Activated naive CD8-positive, alpha-beta T cell treated with anti-CD3 and anti-CD28 coated beads, Interleukin-2, amount 10 ng/mL, durations not matched to agents 7 days and 5 days (primary cell): Measurements from ENCODE around the gene FAM43B. TPM values are rescaled to one million over a fixed set of nuclear protein-coding genes. Genes with fewer than 3 reads are reported as not detected.

Experiments used
- ATAC-seq: fragments of 150-1000 bp; cut with Tn5 transposase; one replicate; pipeline ENCODE4 v1.10.0; 2021; ENCODE audit warnings: low read depth, moderate library complexity
- POLR2A ChIA-PET: fragments of 350-600 bp; sonication (Branson Sonifier 250); formaldehyde crosslinking; loops from one replicate; lab custom pipeline; 2021; ENCODE audit warnings: antibody characterized with exemption; lab: Charles Lee
- DNase-seq: peaks from one replicate; pipeline ENCODE4 v3.0.0; 2021
- H3K27ac Mint-ChIP-seq: one replicate; pipeline ENCODE4 v1.8.0; 2022; ENCODE audit warnings: mild to moderate bottlenecking, mixed read lengths
- H3K27me3 Mint-ChIP-seq: one replicate; pipeline ENCODE4 v1.8.0; 2022; ENCODE audit warnings: mild to moderate bottlenecking, moderate library complexity, mixed read lengths
- H3K36me3 Mint-ChIP-seq: one replicate; pipeline ENCODE4 v1.8.0; 2021; ENCODE audit warnings: mild to moderate bottlenecking, mixed read lengths
- H3K4me1 Mint-ChIP-seq: one replicate; pipeline ENCODE4 v1.8.0; 2021; ENCODE audit warnings: mixed read lengths
- H3K4me3 Mint-ChIP-seq: one replicate; pipeline ENCODE4 v1.8.0; 2022; ENCODE audit warnings: mild to moderate bottlenecking, moderate library complexity, mixed read lengths
- H3K9me3 Mint-ChIP-seq: one replicate; pipeline ENCODE4 v1.8.0; 2021; ENCODE audit warnings: mixed read lengths
- total RNA-seq, 2 experiments: library from RNA; stranded (reverse); gene quantifications; one replicate each; pipeline ENCODE4 v1.2.3, GENCODE V29; 2021

FAM43B gene
- total RNA-seq, 2 experiments from 2014 or later = not detected

- Mint-ChIP-seq H3K27ac (no peak overlapping the region), H3K4me1 (no peaks in the 10 kb centered on the region), H3K9me3 (no peaks in the 10 kb centered on the region), H3K36me3 (no peaks in the 10 kb centered on the region), H3K27me3 (peaks cover 18% of the 10 kb centered on the region), H3K4me3 (no peak overlapping the region)
- POLR2A ChIA-PET = no interaction called here
- ATAC-seq = no peak
- no peak for DNase-seq
These were observed 12.9 kb downstream of the FAM43B start for GRCh38 chr1:20565234-20565633.

GRCh38 chr1:20569523-20570098 lies 17.2 kb downstream of the FAM43B start:
- ATAC-seq (no peak), DNase-seq (no peak)
- Mint-ChIP-seq H3K4me3 (no peak overlapping the region), H3K9me3 (no peaks in the 10 kb centered on the region), H3K4me1 (peaks cover 2% of the 10 kb centered on the region), H3K27me3 (peaks cover 18% of the 10 kb centered on the region), H3K36me3 (no peaks in the 10 kb centered on the region), H3K27ac (no peak overlapping the region)
- POLR2A ChIA-PET = no interaction called here

- H3K4me3 Mint-ChIP-seq = no peak overlapping the region
- no peaks in the 10 kb centered on the region for H3K36me3 Mint-ChIP-seq
- no peaks in the 10 kb centered on the region for H3K9me3 Mint-ChIP-seq
- no peak for ATAC-seq
- peaks cover 14% of the 10 kb centered on the region for H3K27me3 Mint-ChIP-seq
- POLR2A ChIA-PET = no interaction called here
- H3K4me1 Mint-ChIP-seq = peaks cover 2% of the 10 kb centered on the region
- H3K27ac Mint-ChIP-seq = no peak overlapping the region
- DNase-seq = no peak
These were observed 19.1 kb downstream of the FAM43B start for GRCh38 chr1:20571427-20571826.

- no peak for ATAC-seq
- POLR2A ChIA-PET = no interaction called here
- no peak overlapping the region for H3K27ac Mint-ChIP-seq
- H3K4me3 Mint-ChIP-seq = no peak overlapping the region
- H3K4me1 Mint-ChIP-seq = peaks cover 2% of the 10 kb centered on the region
- H3K9me3 Mint-ChIP-seq = no peaks in the 10 kb centered on the region
- peaks cover 10% of the 10 kb centered on the region for H3K27me3 Mint-ChIP-seq
- DNase-seq = no peak
- H3K36me3 Mint-ChIP-seq = no peaks in the 10 kb centered on the region
These were observed 21.6 kb downstream of the FAM43B start for GRCh38 chr1:20573987-20574386.

GRCh38 chr1:20574686-20575540 lies 22.5 kb downstream of the FAM43B start:
- POLR2A ChIA-PET = no interaction called here
- peaks cover 10% of the 10 kb centered on the region for H3K27me3 Mint-ChIP-seq

GRCh38 chr1:20575541-20576336 lies 23.4 kb downstream of the FAM43B start:
- ATAC-seq = no peak
- POLR2A ChIA-PET = no interaction called here
- no peak overlapping the region for H3K4me3 Mint-ChIP-seq
- peaks cover 2% of the 10 kb centered on the region for H3K4me1 Mint-ChIP-seq
- no peak for DNase-seq
- H3K27me3 Mint-ChIP-seq = peaks cover 8% of the 10 kb centered on the region
- no peaks in the 10 kb centered on the region for H3K9me3 Mint-ChIP-seq
- no peak overlapping the region for H3K27ac Mint-ChIP-seq
- H3K36me3 Mint-ChIP-seq = no peaks in the 10 kb centered on the region

More at GRCh38 chr1:20574686-20575540, 22.5 kb downstream of the FAM43B start:
- no peaks in the 10 kb centered on the region for H3K36me3 Mint-ChIP-seq
- DNase-seq = peak; percentile 76
- H3K4me3 Mint-ChIP-seq = no peak overlapping the region
- peak; percentile 85 for ATAC-seq
- no peak overlapping the region for H3K27ac Mint-ChIP-seq
- H3K9me3 Mint-ChIP-seq = no peaks in the 10 kb centered on the region
- H3K4me1 Mint-ChIP-seq = peaks cover 2% of the 10 kb centered on the region

GRCh38 chr1:20578062-20578461 lies 25.7 kb downstream of the FAM43B start:
- ATAC-seq (no peak), DNase-seq (no peak)
- H3K4me1 Mint-ChIP-seq = peaks cover 2% of the 10 kb centered on the region
- H3K9me3 Mint-ChIP-seq = no peaks in the 10 kb centered on the region
- POLR2A ChIA-PET = no interaction called here
- H3K36me3 Mint-ChIP-seq = no peaks in the 10 kb centered on the region
- peaks cover 6% of the 10 kb centered on the region for H3K27me3 Mint-ChIP-seq
- no peak overlapping the region for H3K4me3 Mint-ChIP-seq
- H3K27ac Mint-ChIP-seq = no peak overlapping the region

GRCh38 chr1:20578721-20579395 lies 26.5 kb downstream of the FAM43B start:
- Mint-ChIP-seq H3K27ac (no peak overlapping the region), H3K4me1 (peaks cover 2% of the 10 kb centered on the region), H3K27me3 (no peaks in the 10 kb centered on the region), H3K36me3 (no peaks in the 10 kb centered on the region), H3K4me3 (no peak overlapping the region), H3K9me3 (no peaks in the 10 kb centered on the region)
- POLR2A ChIA-PET = no interaction called here
- DNase-seq = no peak
- no peak for ATAC-seq

- Mint-ChIP-seq H3K27me3 (peaks cover 26% of the 10 kb centered on the region), H3K9me3 (no peaks in the 10 kb centered on the region), H3K36me3 (no peaks in the 10 kb centered on the region), H3K27ac (no peak overlapping the region), H3K4me1 (peaks cover 6% of the 10 kb centered on the region), H3K4me3 (no peak overlapping the region)
- DNase-seq (no peak), ATAC-seq (no peak)
- POLR2A ChIA-PET = no interaction called here
These were observed 32.5 kb downstream of the FAM43B start for GRCh38 chr1:20584890-20585289.

GRCh38 chr1:20586953-20587660 lies 34.7 kb downstream of the FAM43B start:
- no peaks in the 10 kb centered on the region for H3K9me3 Mint-ChIP-seq
- H3K4me3 Mint-ChIP-seq = no peak overlapping the region
- peaks cover 6% of the 10 kb centered on the region for H3K4me1 Mint-ChIP-seq
- DNase-seq = no peak
- POLR2A ChIA-PET = no interaction called here
- H3K36me3 Mint-ChIP-seq = no peaks in the 10 kb centered on the region
- no peak overlapping the region for H3K27ac Mint-ChIP-seq
- ATAC-seq = no peak
- H3K27me3 Mint-ChIP-seq = peaks cover 39% of the 10 kb centered on the region

GRCh38 chr1:20587661-20588053 lies 35.3 kb downstream of the FAM43B start:
- H3K27me3 Mint-ChIP-seq = peaks cover 39% of the 10 kb centered on the region
- DNase-seq = no peak
- H3K27ac Mint-ChIP-seq = no peak overlapping the region
- POLR2A ChIA-PET = no interaction called here
- no peak overlapping the region for H3K4me3 Mint-ChIP-seq
- H3K9me3 Mint-ChIP-seq = no peaks in the 10 kb centered on the region
- H3K4me1 Mint-ChIP-seq = peaks cover 6% of the 10 kb centered on the region
- no peaks in the 10 kb centered on the region for H3K36me3 Mint-ChIP-seq
- no peak for ATAC-seq

GRCh38 chr1:20588634-20589225 lies 36.4 kb downstream of the FAM43B start, which contains the start of gene CDA:
Gene CDA (plus strand): TSS chr1:20589097. CDS start chr1:20589130, 33 bp downstream.
- peak; percentile 47 for ATAC-seq
- POLR2A ChIA-PET = no interaction called here
- Mint-ChIP-seq H3K9me3 (no peaks in the 10 kb centered on the region), H3K27me3 (peaks cover 40% of the 10 kb centered on the region), H3K4me3 (no peak within 1 kb of the TSS), H3K4me1 (peaks cover 6% of the 10 kb centered on the region), H3K27ac (no peak within 1 kb of the TSS), H3K36me3 (no peaks in the 10 kb centered on the region)
- DNase-seq = no peak
